ENCODE data around the gene MPC1L.

The MPC1L gene

DNA sequence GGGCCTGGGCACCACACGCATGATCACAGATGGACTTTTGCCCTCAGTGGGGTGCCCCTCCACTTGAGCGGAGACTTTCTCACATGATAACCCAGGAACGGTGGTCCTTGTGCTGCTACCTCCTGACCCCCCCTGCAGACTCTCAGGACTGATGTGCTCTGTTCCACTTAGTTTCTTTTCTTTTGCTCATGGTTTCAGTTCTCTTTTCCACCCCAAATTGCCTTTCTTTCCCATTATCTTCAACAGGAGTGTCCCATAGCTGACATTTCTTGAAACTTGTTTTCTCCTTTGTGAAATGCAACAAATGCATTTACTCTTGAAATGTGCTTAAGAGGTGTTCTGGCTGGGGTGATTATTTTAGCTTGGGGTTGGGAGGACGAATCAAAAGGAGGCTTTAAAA is 9.0 kb downstream of the MPC1L start:
- TF ChIP-seq POLR2AphosphoS5 (IDR thresholded peaks at IDR 0.05; ENCODE audit: low read depth, low read length) (no peak), FOXP2 (optimal IDR thresholded peaks at IDR 0.05; ENCODE audit: borderline replicate concordance, extremely low read depth, extremely low read length, insufficient read depth) (no peak), TAF1 (IDR thresholded peaks at IDR 0.05; ENCODE audit: borderline replicate concordance, insufficient read depth, low read length) (no peak), SIN3A (IDR thresholded peaks at IDR 0.05; ENCODE audit: borderline replicate concordance, insufficient read depth, low read length) (no peak)
- TF ChIP-seq, protein P1, sequence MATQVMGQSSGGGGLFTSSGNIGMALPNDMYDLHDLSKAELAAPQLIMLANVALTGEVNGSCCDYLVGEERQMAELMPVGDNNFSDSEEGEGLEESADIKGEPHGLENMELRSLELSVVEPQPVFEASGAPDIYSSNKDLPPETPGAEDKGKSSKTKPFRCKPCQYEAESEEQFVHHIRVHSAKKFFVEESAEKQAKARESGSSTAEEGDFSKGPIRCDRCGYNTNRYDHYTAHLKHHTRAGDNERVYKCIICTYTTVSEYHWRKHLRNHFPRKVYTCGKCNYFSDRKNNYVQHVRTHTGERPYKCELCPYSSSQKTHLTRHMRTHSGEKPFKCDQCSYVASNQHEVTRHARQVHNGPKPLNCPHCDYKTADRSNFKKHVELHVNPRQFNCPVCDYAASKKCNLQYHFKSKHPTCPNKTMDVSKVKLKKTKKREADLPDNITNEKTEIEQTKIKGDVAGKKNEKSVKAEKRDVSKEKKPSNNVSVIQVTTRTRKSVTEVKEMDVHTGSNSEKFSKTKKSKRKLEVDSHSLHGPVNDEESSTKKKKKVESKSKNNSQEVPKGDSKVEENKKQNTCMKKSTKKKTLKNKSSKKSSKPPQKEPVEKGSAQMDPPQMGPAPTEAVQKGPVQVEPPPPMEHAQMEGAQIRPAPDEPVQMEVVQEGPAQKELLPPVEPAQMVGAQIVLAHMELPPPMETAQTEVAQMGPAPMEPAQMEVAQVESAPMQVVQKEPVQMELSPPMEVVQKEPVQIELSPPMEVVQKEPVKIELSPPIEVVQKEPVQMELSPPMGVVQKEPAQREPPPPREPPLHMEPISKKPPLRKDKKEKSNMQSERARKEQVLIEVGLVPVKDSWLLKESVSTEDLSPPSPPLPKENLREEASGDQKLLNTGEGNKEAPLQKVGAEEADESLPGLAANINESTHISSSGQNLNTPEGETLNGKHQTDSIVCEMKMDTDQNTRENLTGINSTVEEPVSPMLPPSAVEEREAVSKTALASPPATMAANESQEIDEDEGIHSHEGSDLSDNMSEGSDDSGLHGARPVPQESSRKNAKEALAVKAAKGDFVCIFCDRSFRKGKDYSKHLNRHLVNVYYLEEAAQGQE (IDR thresholded peaks at IDR 0.05; ENCODE audit: insufficient read depth in 1 of 2, low read depth in 2 of 2, low read length in 2 of 2), result no peak

DNA sequence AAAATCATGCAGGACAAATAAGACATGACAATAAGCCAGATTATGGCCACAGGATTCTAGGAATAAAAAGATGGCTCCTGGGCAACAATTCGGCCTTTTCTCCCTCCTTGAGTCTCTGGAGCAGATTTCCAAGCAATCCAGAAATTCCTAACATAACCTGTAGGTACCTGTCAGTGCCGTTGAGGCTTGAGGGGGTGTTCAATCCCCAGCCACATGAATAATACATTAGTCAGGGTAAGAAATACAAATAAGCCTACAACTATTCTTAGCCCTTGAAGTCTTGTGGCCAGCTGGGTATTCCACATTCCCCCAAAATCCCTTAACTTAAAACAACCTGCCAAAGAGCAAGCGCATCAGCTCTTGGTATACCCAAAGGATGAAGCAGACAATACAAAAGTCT is 14.5 kb downstream of the MPC1L start:
- TF ChIP-seq POLR2AphosphoS5 (IDR thresholded peaks at IDR 0.05; ENCODE audit: low read depth, low read length), result no peak

DNA sequence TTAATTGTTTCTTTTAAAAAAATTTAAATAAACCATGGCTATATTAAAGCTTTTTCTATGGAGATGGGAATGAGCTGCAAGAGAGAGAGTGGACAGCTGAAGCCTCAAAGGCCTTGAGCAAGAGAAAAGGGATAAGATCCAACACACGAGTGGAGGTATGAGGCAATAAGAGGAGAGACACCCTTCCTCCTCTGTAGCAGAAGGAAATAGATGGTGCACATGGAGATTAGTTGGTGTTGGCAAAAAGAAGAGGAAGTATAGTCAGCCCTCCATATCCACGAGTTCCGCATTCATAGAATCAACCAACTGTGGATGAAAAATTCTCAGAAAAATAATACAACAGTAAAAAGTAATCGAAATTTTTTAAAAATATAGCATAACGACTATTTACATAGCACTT is 20.9 kb downstream of the MPC1L start:
- TF ChIP-seq SIN3A (IDR thresholded peaks at IDR 0.05; ENCODE audit: borderline replicate concordance, insufficient read depth, low read length) (no peak), POLR2AphosphoS5 (IDR thresholded peaks at IDR 0.05; ENCODE audit: low read depth, low read length) (no peak), TAF1 (IDR thresholded peaks at IDR 0.05; ENCODE audit: borderline replicate concordance, insufficient read depth, low read length) (no peak), FOXP2 (optimal IDR thresholded peaks at IDR 0.05; ENCODE audit: borderline replicate concordance, extremely low read depth, extremely low read length, insufficient read depth) (no peak)
- TF ChIP-seq, protein P1 (IDR thresholded peaks at IDR 0.05; ENCODE audit: insufficient read depth in 1 of 2, low read depth in 2 of 2, low read length in 2 of 2), result no peak

DNA sequence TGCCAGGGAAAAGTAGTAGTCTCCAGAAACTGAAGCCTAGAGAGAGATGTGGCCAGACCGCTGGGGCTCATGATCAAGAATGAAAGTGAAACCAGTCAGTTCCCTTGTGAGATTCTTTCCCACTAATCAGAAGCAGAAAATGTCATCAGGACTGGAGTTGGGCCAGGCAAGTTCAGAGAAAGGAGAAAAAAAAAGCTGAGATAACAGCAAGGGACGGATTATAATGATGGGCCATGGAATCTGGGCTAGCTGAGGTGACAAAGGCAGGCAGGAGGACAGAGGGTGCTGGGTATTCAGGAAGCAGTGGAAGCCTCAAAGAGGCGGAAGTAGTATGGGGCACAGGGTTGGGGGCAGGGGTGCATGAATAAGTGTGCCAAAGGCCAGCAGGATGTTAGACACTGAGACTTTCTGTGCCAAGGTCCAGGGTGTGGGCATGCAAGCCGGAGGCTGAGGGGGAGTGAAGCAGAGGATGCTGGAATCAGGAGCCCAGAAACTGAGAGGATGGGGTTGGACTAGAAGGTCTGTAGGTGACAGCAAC is 21.7 kb downstream of the MPC1L start:
- TF ChIP-seq POLR2AphosphoS5 (IDR thresholded peaks at IDR 0.05; ENCODE audit: low read depth, low read length), result no peak
- no peak for TF ChIP-seq SIN3A (IDR thresholded peaks at IDR 0.05; ENCODE audit: borderline replicate concordance, insufficient read depth, low read length)
- TF ChIP-seq FOXP2 (optimal IDR thresholded peaks at IDR 0.05; ENCODE audit: borderline replicate concordance, extremely low read depth, extremely low read length, insufficient read depth), result no peak
- no peak for TF ChIP-seq TAF1 (IDR thresholded peaks at IDR 0.05; ENCODE audit: borderline replicate concordance, insufficient read depth, low read length)
- TF ChIP-seq, protein P1 (IDR thresholded peaks at IDR 0.05; ENCODE audit: insufficient read depth in 1 of 2, low read depth in 2 of 2, low read length in 2 of 2), result no peak

DNA sequence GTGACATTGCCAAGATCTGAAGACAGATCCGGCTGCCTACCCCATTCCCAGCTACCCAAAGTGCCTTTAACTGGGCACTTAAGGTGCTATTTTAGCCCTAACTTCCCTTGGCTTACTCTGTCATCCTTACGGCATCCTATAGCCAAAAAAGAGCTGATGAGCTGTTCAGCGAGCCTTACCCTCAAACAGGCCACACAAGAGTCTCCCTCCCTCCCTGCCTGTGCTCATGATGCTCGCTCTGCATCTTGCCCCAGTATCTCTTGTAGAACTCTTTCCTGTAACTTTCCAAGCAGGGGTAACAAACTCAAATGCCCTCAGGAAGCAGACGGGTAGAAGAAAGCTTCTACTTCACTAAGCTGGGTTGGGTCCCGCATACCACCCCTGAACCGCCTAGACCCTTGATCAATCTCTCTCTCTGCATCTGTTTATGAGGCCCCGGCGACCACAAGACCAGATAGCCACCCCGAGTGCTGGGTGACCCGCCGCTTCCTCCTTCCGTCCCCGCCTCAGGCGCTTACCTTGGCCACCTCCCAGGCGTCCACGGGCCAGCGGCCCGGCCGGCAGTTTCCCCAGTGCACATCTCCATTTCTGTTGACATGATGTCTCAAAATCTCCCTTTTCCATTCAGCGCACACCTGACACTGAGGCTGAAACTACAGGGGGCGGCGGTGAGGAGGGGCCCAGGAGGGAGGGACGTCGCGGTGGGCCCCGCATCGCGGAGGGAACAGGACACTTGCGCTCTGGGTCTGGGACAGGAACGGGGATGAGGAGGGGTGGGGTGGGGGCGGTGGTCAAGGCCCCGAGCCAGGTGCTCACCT is 23.5 kb downstream of the MPC1L start:
- TF ChIP-seq SIN3A (IDR thresholded peaks at IDR 0.05; ENCODE audit: borderline replicate concordance, insufficient read depth, low read length) (no peak), FOXP2 (optimal IDR thresholded peaks at IDR 0.05; ENCODE audit: borderline replicate concordance, extremely low read depth, extremely low read length, insufficient read depth) (no peak), TAF1 (IDR thresholded peaks at IDR 0.05; ENCODE audit: borderline replicate concordance, insufficient read depth, low read length) (no peak), POLR2AphosphoS5 (IDR thresholded peaks at IDR 0.05; ENCODE audit: low read depth, low read length) (no peak)
- TF ChIP-seq, protein P1 (IDR thresholded peaks at IDR 0.05; ENCODE audit: insufficient read depth in 1 of 2, low read depth in 2 of 2, low read length in 2 of 2), result no peak
